GM19372 (cell line): Measurements from ENCODE around the gene PHLPP1.
"Not testable (repeated sequence)": the region's sequence is repeated elsewhere in the genome, so short reads cannot be mapped to it uniquely, and the experiment has no call there.

Experiments
- ATAC-seq: cut with Tn5 transposase; IDR thresholded peaks from one replicate; pipeline ENCODE4 v1.9.1; 2021; ENCODE audit warnings: mild to moderate bottlenecking, low read depth, moderate library complexity; ENCODE audit not compliant: unreplicated experiment

The PHLPP1 gene

DNA sequence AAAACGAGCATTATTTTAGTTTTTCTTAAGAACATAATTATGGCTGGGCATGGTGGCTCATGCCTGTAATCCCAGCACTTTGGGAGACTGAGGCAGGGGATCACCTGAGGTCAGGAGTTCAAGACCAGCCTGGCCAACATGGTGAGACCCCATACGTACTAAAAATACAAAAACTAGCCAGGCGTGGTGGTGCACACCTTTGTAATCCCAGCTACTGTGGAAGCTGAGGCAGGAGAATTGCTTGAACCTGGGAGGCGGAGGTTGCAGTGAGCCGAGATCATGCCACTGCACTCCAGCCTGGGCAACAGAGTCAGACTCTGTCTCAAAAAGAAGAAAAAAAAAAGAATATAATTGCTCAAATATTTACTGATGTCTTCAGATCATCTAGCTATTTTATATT is 25.3 kb downstream of the PHLPP1 start:
- ATAC-seq = not testable (repeated sequence)

- ATAC-seq = no peak
Observed at GRCh38 chr18:62741118-62741566, 25.8 kb downstream of the PHLPP1 start.

DNA sequence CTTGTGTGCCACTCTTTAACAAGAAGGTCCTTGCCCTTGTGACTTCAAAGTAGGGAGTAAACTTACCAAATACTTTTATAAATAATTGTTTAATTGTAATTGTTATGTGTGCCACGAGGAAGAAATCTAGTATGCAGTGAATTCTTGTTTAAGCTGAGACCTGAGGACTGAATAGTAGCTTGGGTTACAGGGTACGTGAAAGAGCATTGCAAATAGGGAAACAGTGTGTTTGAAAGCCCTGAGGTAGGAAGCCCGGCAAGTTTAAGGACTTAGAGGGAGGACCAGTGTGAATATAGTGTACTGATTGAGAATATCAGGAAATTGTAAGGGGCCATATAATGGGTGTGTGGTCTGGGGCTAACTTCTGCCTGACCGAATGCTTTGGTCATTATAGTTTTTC is 26.2 kb downstream of the PHLPP1 start:
- ATAC-seq = no peak

GRCh38 chr18:62744076-62744968 is 29.0 kb downstream of the PHLPP1 start:
- ATAC-seq = no peak

DNA sequence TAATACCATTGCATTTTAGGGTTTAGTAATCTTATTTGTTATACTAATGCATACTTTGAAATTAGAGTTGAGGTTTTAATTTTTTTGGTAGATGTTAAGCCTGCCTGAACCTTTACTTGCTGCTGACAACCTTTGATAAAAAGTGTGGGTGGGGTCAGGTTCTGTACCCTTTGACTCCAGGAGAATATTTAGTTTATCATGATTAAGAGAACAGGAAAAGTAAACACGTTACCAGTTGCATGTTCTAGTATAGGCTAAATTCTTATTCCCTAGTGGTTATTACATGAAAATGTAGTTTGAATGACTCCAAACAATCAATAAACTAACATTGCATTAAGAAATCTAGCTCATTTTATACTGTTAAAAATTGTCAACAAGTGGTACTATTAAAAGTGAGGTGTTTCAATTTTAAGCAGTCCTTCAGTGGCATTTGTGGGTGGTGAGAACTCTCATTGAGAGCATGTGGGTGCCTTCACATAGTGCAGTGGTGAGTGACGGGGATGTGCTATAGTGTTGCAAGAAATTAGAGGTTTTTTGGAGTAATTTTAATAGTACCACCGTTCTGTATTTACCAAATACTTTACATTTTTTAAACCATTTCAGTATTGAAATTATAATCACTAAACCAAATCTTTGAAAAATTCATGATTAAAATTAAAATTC is 29.9 kb downstream of the PHLPP1 start:
- no peak for ATAC-seq

- ATAC-seq = no peak
Observed at GRCh38 chr18:62749389-62749788, 34.0 kb downstream of the PHLPP1 start.

- ATAC-seq = no peak
Observed at GRCh38 chr18:62751341-62751821, 36.0 kb downstream of the PHLPP1 start.

- ATAC-seq = no peak
Observed at GRCh38 chr18:62751977-62752376, 36.6 kb downstream of the PHLPP1 start.

DNA sequence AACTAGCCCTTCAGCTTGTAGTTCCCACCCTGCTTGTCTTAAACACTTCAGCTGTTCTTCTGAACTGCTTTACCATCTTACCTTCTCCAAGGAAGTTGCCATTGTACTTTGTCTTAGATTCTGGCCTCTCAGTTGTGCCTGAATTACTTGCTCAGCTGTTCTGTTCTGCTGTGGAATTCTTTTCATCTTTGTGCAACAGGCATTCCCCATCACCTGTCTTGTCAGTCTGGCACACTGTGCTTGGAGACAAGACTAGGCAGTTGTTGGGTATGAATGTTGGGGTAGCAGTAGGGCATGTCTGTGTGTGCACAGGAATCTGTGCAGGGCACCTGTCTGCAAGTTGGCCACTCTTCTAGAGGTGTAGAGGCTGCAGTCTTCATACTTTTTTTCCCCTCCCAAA is 38.7 kb downstream of the PHLPP1 start:
- no peak for ATAC-seq

DNA sequence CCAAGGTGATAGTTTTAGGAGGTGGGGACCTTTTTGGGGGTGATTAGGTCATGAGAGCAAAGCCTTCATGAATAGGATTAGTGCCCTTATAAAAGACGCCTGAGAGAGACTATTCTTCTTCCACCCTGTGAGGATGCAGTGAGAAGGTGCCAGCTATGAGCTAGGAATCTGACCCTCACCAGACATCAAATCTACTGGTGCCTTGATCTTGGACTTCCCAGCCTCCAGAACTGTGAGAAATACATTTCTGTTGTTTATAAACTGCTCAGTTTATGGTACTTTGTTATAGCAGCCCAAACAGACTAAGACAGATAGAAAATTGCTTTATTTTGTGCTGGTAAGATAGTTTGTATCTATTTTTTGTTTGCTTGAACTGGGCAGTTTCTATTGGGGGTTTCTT is 40.1 kb downstream of the PHLPP1 start:
- no peak for ATAC-seq

GRCh38 chr18:62755946-62756345 is 40.6 kb downstream of the PHLPP1 start:
- ATAC-seq = no peak

GRCh38 chr18:62757399-62758010 is 42.2 kb downstream of the PHLPP1 start:
- no peak for ATAC-seq

GRCh38 chr18:62758591-62758990 is 43.2 kb downstream of the PHLPP1 start:
- ATAC-seq = no peak

DNA sequence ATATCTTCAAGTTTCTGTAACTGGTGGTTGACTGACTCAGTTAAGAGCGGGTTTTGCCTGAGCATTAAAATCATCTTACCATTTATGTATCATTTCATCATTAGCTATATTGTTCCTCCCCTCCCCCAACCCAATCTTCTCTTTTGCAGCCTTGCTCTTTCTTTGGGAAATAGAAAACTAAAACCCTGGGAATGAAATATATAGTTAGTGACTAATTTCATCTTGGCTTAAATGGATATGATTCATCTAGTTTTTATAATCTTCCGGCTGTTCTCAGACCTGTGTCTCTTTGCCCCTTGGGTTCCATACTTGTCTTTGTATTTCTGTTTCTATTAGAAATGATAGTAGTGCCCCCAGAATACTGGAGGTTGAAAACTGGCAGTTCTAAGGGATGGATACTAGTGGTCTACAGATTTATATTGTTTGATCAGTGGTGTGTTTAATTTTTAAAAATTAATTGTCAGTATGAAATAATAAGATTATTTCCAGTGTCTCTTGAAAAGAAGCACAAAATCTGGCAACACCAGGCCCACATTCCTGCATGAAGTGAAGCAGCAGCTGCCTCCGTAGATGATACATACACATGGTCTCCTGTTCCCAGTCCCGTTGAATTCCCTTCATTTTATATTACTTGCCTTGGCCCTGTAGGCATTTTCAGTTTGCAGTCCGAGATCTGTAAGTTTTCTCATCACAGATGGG is 44.5 kb downstream of the PHLPP1 start:
- no peak for ATAC-seq

DNA sequence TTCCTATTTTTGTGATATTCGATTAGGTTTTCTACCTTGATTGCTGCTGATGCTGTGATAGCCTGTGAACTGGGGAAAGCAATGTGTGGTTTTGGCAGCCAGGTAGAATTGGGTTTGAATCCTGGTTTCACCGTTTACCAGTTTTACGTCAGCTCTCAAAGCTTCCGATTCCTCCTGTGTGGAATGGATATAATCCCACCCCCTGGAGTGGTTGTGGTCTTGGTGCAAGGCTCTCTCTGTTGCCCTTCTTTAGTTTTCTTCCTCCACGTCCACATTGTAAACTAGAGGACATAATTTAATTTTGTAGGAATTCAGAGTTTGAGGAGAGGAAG is 45.0 kb downstream of the PHLPP1 start:
- no peak for ATAC-seq

DNA sequence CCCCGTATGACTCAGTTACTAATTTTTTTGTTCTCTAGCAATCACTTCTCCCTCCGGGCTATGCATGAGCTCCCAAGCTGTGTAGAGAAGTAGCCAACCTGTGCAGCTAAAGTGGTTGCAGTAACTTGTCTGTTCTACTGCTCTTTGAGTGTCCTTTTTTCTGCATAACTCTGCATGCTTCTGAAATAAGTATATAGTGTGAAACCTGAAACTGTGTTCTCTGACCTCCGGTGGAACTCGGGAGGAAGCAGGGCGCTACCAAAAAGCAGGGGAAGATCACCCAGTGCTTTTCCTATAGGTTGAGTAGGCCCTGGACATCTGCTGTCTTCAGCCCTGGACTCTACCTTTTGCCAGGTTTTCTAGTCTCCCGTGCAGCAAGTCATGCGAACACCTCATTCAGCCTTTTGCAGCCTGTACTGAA is 47.8 kb downstream of the PHLPP1 start:
- no peak for ATAC-seq

GRCh38 chr18:62766266-62766665 is 50.9 kb downstream of the PHLPP1 start:
- ATAC-seq = no peak

DNA sequence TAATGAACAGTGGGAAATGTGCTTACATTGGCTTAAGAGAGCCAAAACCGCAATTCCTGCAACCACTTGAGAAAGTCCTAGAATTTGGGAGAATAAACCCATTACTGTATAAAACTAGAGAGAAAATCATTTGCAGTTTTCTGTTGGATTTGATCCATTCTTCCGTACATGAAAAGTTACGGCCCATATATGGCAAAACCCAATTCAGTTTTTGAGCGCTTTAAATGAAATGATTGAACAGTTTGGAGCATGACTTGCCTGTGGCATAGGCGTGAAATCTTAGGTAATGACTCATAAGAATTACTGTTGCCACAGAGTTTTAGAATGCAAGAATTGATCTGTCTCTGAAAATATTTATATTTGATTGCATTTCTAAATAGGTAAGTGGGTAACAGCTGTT is 52.0 kb downstream of the PHLPP1 start:
- ATAC-seq = no peak

DNA sequence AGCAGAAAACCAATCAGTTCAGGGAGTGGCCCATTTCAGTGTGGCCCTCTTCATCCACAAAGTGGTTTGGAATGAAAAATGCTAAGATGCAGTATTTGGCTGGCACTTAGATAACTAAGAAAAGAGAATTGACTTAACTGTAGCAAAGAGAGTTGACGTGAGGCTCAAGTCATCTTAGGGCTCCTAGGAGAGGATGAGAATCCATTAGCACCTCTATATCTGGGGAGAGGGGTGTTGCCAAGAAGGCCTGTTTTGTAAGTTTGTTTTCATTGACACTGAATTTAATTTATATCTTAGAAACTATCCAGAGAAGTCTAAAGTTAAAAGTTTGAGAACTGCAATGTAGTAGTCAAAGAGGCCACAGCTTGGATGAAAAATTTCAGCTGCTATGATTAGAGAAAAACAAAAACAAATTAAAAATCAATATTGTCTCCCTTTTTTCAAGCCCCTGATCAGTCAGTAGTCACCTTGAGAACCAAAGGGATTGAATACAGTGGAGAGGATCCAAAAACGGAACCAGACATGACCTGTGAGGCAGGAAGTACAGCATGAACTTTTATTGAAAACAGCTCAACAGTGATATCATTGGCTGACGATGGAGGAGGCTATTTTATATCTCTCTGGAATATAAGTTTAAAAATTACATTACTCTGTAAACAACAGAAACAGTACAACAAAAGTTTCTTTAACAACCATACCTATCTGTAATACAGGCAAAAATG is 52.7 kb downstream of the PHLPP1 start:
- ATAC-seq = no peak

GRCh38 chr18:62768558-62768943 is 53.2 kb downstream of the PHLPP1 start:
- ATAC-seq = no peak
